COLO668 (cell line): ENCODE data around the gene CCDC159.
"Not testable (repeated sequence)": the region's sequence is repeated elsewhere in the genome, so short reads cannot be mapped to it uniquely, and the experiment has no call there.

Experiments
- DNase-seq: peaks from one replicate; lab custom pipeline; 2025; ENCODE audit not compliant: unreplicated experiment; lab: John Stamatoyannopoulos, UW

Gene CCDC159

GRCh38 chr19:11346104-11346940, at the start of gene CCDC159, which contains the start of gene TMEM205:
CCDC159 (plus strand) TSS chr19:11346519; CDS start chr19:11346607, 88 bp downstream.
TMEM205 (minus strand) TSS chr19:11346268; CDS start chr19:11345619, 649 bp downstream.
- peak; percentile 98 for DNase-seq

GRCh38 chr19:11299946-11300810, 46.1 kb upstream of the CCDC159 start:
- DNase-seq = no peak

DNA sequence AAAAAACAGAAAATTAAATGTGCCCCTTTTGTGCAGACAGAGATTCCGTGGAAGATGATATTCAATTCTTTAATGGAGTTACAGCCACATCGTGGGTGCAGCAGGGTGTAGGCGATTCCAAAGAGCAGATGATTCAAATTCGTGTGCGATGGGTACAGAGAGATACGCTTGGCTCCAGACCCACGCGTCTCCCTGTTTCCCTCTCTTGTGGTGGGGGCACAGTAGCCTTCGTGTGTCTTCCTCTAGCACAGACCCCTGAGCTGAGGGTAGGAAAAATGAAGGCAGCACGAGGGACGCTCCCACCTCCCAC, 45.6 kb upstream of the CCDC159 start:
- DNase-seq = no peak

GRCh38 chr19:11304936-11305335, 41.4 kb upstream of the CCDC159 start:
- DNase-seq = no peak

DNA sequence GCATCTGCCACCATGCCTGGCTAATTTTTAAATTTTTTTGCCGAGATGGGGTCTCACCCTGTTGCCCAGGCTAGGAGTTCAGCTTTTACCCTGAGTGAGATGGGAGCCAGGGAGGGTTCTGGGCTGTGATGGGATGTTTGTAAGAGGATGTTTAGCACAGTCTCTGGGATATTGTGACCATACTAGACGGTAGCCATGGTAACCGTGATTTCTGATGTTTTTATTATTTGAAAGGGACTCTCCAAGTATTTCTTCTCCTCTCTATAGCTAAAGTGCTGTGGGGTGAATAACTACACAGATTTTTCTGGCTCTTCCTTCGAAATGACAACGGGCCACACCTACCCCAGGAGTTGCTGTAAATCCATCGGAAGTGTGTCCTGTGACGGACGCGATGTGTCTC, 40.0 kb upstream of the CCDC159 start:
- DNase-seq = no peak

DNA sequence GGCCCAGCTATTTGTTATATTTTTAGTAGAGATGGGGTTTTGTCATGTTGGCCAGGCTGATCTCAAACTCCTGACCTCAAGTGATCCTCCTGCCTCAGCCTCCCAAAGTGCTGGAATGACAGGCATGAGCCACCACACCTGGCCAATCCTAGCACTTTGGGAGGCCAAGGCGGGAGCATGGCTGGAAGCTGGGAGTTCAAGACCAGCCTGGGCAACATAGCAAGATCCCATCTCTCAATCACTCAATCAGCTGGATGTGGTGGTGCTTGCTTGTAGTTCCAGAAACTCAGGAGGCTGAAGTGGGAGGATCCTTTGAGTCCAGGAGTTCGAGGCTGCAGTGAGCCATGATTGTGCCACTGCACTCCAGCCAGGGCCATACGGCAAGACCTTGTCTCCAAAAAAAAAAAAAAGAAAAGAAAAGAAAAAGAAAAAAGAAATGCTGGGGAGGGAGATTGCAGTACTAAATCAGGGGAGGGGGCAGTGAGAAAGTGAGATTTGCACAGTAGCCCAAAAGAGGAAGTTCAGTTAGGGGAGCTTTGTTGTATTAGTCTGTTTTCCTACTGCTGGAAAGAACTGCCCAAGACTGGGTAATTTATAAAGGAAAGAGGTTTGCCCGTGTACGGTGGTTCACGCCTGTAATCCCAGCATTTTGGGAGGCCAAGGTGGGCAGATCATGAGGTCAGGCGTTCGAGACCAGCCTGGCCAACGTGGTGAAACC, 25.9 kb upstream of the CCDC159 start:
- DNase-seq = not testable (repeated sequence)

- no peak for DNase-seq
Observed at GRCh38 chr19:11321191-11322126, 24.9 kb upstream of the CCDC159 start.

DNA sequence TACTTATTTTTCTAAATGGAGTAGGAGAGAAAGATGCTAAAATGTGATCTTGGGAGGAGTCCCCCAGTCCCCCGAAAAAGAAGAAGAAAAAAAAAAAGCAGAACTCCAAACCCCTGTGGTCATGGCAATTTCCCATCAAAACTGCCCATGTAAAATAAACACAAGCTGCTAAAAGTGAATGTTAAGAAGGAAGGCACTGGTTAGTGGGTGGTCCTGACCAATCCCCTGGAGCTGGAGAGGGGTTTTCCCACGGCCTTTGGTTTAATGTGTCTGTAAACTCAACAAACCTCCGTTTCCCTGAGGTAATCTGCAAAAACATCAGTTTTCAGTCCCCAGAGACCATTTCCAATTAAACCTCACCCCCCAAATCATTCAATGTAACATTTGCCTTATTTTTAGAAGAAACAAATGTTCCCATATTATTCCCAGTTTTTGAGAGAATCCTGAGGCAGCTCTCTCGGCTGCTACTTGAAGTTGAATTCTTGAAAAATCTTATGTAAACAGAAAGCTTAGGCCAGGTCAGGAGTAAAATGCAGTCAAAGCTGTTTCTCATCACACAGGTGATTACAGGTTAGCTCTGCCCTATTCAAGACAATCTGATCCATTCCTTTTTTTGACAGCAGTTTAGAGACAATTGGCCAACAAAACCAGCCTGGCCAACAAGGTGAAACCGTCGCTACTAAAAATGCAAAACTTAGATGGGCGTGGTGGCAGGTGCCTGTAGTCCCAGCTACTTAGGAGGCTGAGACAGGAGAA, 23.9 kb upstream of the CCDC159 start:
- DNase-seq = no peak

DNA sequence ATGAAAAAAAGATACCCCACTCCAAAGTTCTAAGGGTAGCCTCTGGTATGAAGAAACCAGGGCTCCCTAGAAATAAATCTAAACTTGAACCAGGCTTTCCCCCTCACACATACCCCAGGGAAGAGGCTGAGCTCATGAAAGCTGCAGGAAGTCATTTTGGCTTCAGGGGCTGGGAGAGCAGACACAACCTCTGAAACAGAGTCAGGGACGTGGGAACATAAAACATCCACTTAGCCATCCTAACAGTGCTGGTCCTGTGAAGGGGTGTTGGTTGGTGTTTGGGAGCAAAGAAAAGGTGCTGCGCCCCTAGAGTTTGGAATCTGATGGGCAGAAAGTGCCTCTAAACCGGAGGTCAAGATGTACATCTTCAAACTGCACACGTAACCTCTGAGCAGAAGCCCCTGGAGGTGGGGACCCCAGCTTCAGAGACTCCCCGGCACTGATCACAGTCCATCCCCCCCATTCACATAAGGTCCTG, 22.7 kb upstream of the CCDC159 start:
- DNase-seq = no peak

- DNase-seq = no peak
Observed at GRCh38 chr19:11324079-11324661, 22.1 kb upstream of the CCDC159 start.

DNA sequence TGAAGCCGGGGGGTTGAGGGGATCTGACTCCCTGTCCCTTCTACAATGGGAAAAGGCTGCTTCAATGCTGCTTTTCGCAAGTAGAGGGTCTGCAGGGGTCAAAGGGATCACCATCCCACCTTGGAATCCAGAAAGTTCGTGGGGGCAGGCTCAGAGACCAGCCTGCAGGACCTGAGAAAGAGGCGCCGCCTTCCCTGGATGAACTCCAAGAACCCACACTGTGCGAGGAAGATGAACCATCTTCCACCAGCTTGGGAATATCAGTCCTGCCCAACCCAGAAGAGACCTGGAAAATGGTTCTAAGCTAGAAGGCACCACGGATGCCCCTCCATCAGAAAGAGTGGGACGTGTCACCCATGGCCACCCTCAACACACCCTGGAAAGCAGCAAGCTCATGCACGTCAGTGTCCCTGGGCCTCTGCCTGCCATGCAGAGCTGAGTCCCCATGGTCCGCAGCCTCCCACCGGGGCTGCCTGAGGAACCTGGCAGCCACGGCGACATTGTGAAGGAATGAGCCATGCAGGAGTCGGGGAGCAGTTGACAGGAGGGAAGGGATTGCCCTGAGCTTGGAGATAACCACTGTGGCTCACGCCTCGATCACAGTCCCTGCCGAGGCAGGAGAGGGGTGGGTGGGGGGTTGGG, 21.4 kb upstream of the CCDC159 start:
- no peak for DNase-seq

DNA sequence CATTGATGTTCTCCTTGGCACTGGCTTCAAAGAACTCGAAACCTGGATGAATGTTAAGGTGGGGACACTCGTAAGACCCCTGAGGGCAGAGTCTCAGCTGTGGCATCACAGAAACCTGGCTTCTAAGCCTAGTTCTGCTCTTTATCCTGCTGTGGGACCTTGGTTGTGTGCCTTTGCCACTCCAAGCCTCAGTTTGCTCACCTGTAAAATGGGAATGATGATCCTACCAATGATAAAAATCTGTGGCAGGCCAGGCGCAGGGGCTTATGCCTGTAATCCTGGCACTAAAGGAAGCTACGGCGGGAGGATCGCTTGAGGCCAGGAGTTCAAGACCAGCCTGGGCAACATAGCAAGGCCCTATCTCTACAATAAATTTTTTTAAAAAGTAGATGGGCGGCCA, 20.8 kb upstream of the CCDC159 start:
- no peak for DNase-seq

- DNase-seq = no peak
Observed at GRCh38 chr19:11330127-11330526, 16.2 kb upstream of the CCDC159 start.

GRCh38 chr19:11331502-11331901, 14.8 kb upstream of the CCDC159 start:
- no peak for DNase-seq

GRCh38 chr19:11332822-11333221, 13.5 kb upstream of the CCDC159 start:
- no peak for DNase-seq

GRCh38 chr19:11333838-11334237, 12.5 kb upstream of the CCDC159 start:
- DNase-seq = not testable (repeated sequence)

DNA sequence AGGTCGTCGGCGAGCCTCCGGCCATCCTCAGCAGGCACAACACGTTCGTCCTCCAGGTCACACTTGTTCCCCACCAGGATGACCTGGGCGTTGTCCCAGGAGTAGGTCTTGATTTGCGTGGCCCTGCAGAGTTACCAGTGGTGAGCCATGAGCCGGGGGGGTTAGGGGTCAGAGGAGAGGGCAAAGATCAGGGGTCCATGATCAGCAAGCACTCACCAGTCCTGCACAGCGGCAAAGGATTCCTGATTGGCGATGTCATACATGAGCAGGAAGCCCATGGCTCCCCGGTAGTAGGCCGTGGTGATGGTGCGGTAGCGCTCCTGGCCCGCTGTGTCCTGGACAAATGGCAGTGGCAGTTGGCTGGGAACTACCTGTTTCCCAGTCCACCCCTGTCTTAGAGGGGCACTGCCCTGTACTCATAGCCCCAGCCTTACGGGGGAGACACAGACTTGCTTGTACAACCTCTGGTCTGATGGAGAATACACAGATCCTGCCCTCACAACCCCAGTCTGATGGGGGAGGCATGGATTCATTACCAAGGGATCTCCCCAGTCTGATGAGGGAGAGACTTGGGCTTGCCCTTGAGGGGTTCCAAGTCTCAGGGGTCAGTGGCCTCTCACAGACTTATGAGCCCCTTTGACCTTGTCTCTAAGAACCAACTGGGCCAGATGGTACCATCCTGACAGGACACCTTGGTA, 10.7 kb upstream of the CCDC159 start:
- no peak for DNase-seq

DNA sequence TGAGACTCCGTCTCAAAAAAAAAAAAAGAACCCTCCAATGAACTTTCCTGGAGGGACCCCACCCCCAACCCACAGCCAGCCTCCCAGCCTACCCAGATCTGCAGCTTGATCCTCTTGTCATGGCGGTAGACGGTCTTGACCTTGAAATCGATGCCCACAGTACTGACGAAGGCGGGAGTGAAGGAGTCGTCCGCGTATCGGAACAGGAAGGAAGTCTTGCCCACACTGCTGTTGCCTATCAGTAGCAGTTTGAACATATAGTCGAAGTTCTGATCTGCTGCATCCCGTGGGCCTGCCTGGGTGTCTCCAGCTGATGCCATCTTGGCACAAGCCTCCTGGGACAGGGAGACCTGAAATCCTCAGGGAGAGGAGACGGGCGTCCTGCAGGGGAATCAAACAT, 9.2 kb upstream of the CCDC159 start:
- no peak for DNase-seq
